ENCODE measurements around the gene COPG1.

GRCh38 chr3:129326595-129326994 is 77.2 kb downstream of the COPG1 start:
- TF ChIP-seq NFRKB (IDR thresholded peaks at IDR 0.05) (no peak), BHLHE40 (IDR thresholded peaks at IDR 0.05; ENCODE audit: borderline replicate concordance) (no peak)
